B cell (primary cell): Measurements from ENCODE around the gene TANGO6. TPM values are rescaled to one million over a fixed set of nuclear protein-coding genes. Genes with fewer than 3 reads are reported as not detected.

Experiments
- ATAC-seq: fragments of 200-7000 bp; cut with Tn5 transposase; one replicate; pipeline ENCODE4 v1.10.0; 2021; ENCODE audit warnings: low read depth, mild to moderate bottlenecking, moderate number of reproducible peaks, moderate library complexity
- CTCF ChIA-PET: fragments of 350-600 bp; sonication (Branson Sonifier 250); formaldehyde crosslinking; loops from one replicate; lab custom pipeline; 2021; ENCODE audit warnings: antibody characterized with exemption, inconsistent platforms; lab: Charles Lee
- POLR2A ChIA-PET: fragments of 350-600 bp; sonication (Branson Sonifier 250); formaldehyde crosslinking; loops from one replicate; lab custom pipeline; 2021; ENCODE audit warnings: antibody characterized with exemption; lab: Charles Lee
- DNase-seq: peaks from one replicate; pipeline ENCODE4 v3.0.0; 2013
- H2AFZ ChIP-seq: 2 replicates; pipeline ENCODE4 v1.6.1; 2012; ENCODE audit warnings: mild to moderate bottlenecking, low read depth, low read length; ENCODE audit not compliant: insufficient read depth, poor library complexity, severe bottlenecking
- H3K27ac ChIP-seq, 2 donors: 1 replicate in 1 of 2; 2 replicates in 1 of 2; pipeline ENCODE4 v1.5.1; 2012 to 2013; ENCODE audit warnings: low read length in 2 of 2, mild to moderate bottlenecking in 2 of 2, moderate library complexity in 1 of 2
- H3K27me3 ChIP-seq, 4 experiments: fragments of 200-600 bp in 1 of 4; sonication (generic) in 1 of 4; replicated peaks in 1 of 4; 1 replicate in 2 of 4; 2 replicates in 2 of 4; pipeline versions ENCODE4 v1.6.1 to v1.7.0; 2013 to 2016; ENCODE audit warnings: low read length in 3 of 4, mild to moderate bottlenecking in 2 of 4, mixed read lengths in 1 of 4, moderate library complexity in 1 of 4; ENCODE audit not compliant: insufficient read depth in 4 of 4, control insufficient read depth in 3 of 4; ENCODE audit errors: control extremely low read depth in 1 of 4
- H3K36me3 ChIP-seq, 2 experiments: replicated peaks in 1 of 2; 1 replicate in 1 of 2; 2 replicates in 1 of 2; pipeline versions ENCODE4 v1.6.1 to v1.7.1; 2013; ENCODE audit warnings: low read length in 1 of 2; ENCODE audit not compliant: insufficient read depth in 2 of 2, control insufficient read depth in 1 of 2; ENCODE audit errors: control extremely low read depth in 1 of 2, extremely low read depth in 1 of 2
- H3K4me1 ChIP-seq, 2 donors: fragments of 200-600 bp in 1 of 2; sonication (generic) in 1 of 2; 1 replicate in 1 of 2; 2 replicates in 1 of 2; pipeline versions ENCODE4 v1.5.1 to v1.6.1; 2013 to 2017; ENCODE audit warnings: low read length in 2 of 2; ENCODE audit not compliant: control insufficient read depth in 2 of 2, insufficient read depth in 2 of 2
- H3K4me2 ChIP-seq: replicated peaks from 2 replicates; pipeline ENCODE3; 2012; ENCODE audit warnings: mild to moderate bottlenecking, low read depth, low read length; ENCODE audit not compliant: poor library complexity, severe bottlenecking
- H3K4me3 ChIP-seq, 5 experiments: fragments of 200-600 bp in 1 of 5; sonication (generic) in 1 of 5; 1 replicate in 3 of 5; 2 replicates in 2 of 5; pipeline versions ENCODE4 v1.5.1 to v1.7.0; 2011 to 2016; ENCODE audit warnings: low read length in 4 of 5, mild to moderate bottlenecking in 4 of 5, low read depth in 2 of 5, control low read depth in 1 of 5, moderate library complexity in 1 of 5; ENCODE audit not compliant: insufficient read depth in 1 of 5; ENCODE audit errors: control extremely low read depth in 1 of 5, extremely low read depth in 1 of 5
- H3K79me2 ChIP-seq: fragments of 200-600 bp; sonication (generic); one replicate; pipeline ENCODE4 v1.6.0; 2016; ENCODE audit warnings: low read length; ENCODE audit not compliant: control insufficient read depth, insufficient read depth
- H3K9ac ChIP-seq: fragments of 200-600 bp; sonication (generic); 2 replicates; pipeline ENCODE4 v1.6.1; 2017; ENCODE audit warnings: mild to moderate bottlenecking, low read length, moderate library complexity
- H3K9me3 ChIP-seq, 3 donors: one replicate each; pipeline versions ENCODE4 v1.6.1 to v1.7.1; 2013; ENCODE audit warnings: low read length in 2 of 3; ENCODE audit not compliant: control insufficient read depth in 2 of 3, insufficient read depth in 1 of 3; ENCODE audit errors: control extremely low read depth in 1 of 3
- H4K20me1 ChIP-seq: 2 replicates; pipeline ENCODE4 v1.6.0; 2012; ENCODE audit warnings: mild to moderate bottlenecking, low read length; ENCODE audit not compliant: insufficient read depth, control insufficient read depth, poor library complexity, severe bottlenecking
- H3K27ac Mint-ChIP-seq: one replicate; pipeline ENCODE4 v1.8.0; 2021; ENCODE audit warnings: mixed read lengths
- H3K27me3 Mint-ChIP-seq: one replicate; pipeline ENCODE4 v1.8.0; 2021; ENCODE audit warnings: mixed read lengths
- H3K4me1 Mint-ChIP-seq: one replicate; pipeline ENCODE4 v1.8.0; 2021; ENCODE audit warnings: mixed read lengths
- H3K4me3 Mint-ChIP-seq: one replicate; pipeline ENCODE4 v1.8.0; 2021; ENCODE audit warnings: mixed read lengths
- H3K9me3 Mint-ChIP-seq: one replicate; pipeline ENCODE4 v1.8.0; 2022; ENCODE audit warnings: mixed read lengths; ENCODE audit not compliant: insufficient read depth
- EZH2 ChIP-seq: IDR thresholded peaks from 2 replicates; pipeline ENCODE4 v1.6.1; 2012; ENCODE audit warnings: borderline replicate concordance, low read depth, mild to moderate bottlenecking, moderate library complexity, low read length; ENCODE audit not compliant: insufficient read depth, poor library complexity, severe bottlenecking
- WGBS: methylation state at CpG from one replicate; pipeline ENCODE4 v1.1.5; 2013; ENCODE audit warnings: missing lambda C conversion rate; ENCODE audit not compliant: insufficient coverage; 5-methylcytosine and 5-hydroxymethylcytosine counted together
- intact Hi-C: fragments of 100-400 bp; cut with micrococcal nuclease; formaldehyde crosslinking; loops from one replicate; pipeline ENCODE4 v1.10.0; 2022
- polyA plus RNA-seq: library from polyadenylated mRNA; depleted of rRNA; stranded (reverse); fragments of >200 nt; gene quantifications from 2 replicates; pipeline ENCODE4 v1.2.3, GENCODE V29; 2012
- total RNA-seq, 2 donors: library from RNA; stranded (reverse); fragments of 120-200 nt in 1 of 2; gene quantifications; 1 replicate in 1 of 2; 2 replicates in 1 of 2; pipeline versions ENCODE4 v1.2.3 to v1.2.4, GENCODE V29; 2013 to 2022
- TF ChIP-seq, protein P1 (sequence below): fragments of 200-600 bp; IDR thresholded peaks from one replicate; pipeline ENCODE4 v1.8.0; 2022; ENCODE audit warnings: antibody characterized with exemption, mild to moderate bottlenecking

The TANGO6 gene
- total and polyA plus RNA-seq, 2 donors (not counting 1 experiment from before 2014, with no cell fraction given): 8.0 to 42.8 TPM

DNA sequence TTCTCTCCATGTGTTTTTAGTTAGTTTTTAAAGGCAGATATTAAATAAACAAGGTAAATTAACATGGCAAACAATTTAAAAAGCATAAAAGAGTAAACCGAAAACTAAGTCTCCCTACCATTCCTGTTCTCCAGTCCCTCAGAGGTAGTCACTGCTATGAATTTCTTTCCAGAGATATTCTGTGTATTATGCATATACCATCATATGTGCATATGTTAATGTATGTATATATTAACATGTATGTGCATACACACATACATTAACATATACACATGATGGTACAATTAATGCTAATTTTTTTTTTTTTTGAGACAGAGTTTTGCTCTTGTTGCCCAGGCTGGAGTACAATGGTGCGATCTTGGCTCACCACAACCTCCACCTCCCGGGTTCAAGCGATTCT is 32.5 kb downstream of the TANGO6 start:
- ATAC-seq (no peak), DNase-seq (no peak)
- no peak overlapping the region for H3K27ac Mint-ChIP-seq
- H3K36me3 ChIP-seq: peaks cover 2 to 35% of the 10 kb centered on the region in 2 experiments
- POLR2A ChIA-PET: no interaction called here
- no peaks in the 10 kb centered on the region for H3K4me1 Mint-ChIP-seq
- H3K27me3 Mint-ChIP-seq: no peaks in the 10 kb centered on the region
- no peak overlapping the region for H3K9ac ChIP-seq
- no peaks in the 10 kb centered on the region for H3K27me3 ChIP-seq
- H3K9me3 Mint-ChIP-seq: no peaks in the 10 kb centered on the region
- H3K79me2 ChIP-seq: no peaks in the 10 kb centered on the region
- no CpG with 5 or more reads among the region's 4 CpGs for WGBS
- H2AFZ ChIP-seq: no peak overlapping the region
- no peaks in the 10 kb centered on the region for H4K20me1 ChIP-seq
- no peak overlapping the region for H3K27ac ChIP-seq
- no peak overlapping the region for H3K4me3 Mint-ChIP-seq
- H3K4me3 ChIP-seq: no peak overlapping the region
- no peak overlapping the region for H3K4me2 ChIP-seq
- H3K9me3 ChIP-seq: no peaks in the 10 kb centered on the region
- no peaks in the 10 kb centered on the region for H3K4me1 ChIP-seq
- no peak for TF ChIP-seq EZH2
- TF ChIP-seq, protein P1, sequence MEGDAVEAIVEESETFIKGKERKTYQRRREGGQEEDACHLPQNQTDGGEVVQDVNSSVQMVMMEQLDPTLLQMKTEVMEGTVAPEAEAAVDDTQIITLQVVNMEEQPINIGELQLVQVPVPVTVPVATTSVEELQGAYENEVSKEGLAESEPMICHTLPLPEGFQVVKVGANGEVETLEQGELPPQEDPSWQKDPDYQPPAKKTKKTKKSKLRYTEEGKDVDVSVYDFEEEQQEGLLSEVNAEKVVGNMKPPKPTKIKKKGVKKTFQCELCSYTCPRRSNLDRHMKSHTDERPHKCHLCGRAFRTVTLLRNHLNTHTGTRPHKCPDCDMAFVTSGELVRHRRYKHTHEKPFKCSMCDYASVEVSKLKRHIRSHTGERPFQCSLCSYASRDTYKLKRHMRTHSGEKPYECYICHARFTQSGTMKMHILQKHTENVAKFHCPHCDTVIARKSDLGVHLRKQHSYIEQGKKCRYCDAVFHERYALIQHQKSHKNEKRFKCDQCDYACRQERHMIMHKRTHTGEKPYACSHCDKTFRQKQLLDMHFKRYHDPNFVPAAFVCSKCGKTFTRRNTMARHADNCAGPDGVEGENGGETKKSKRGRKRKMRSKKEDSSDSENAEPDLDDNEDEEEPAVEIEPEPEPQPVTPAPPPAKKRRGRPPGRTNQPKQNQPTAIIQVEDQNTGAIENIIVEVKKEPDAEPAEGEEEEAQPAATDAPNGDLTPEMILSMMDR: no peak
- intact Hi-C loops: no loop called here
- CTCF ChIA-PET: no interaction called here

DNA sequence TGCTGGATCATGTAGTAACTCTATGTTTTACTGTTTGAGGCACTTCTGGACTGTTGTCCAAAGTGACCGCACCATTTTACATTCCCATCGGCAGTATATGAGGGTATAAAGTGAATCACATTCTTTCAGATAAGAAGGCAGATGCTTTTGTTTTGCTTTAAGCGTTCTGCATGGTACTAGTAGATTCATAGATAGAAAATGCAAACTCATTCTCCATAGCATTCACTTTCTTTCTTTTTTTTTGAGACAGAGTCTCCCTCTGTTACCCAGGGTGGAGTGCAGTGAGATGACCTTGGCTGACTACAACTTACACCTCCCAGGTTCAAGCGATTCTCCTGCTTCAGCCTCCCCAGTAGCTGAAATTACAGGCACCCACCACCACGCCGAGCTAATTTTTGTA is 40.4 kb downstream of the TANGO6 start:
- H3K4me1 ChIP-seq: no peaks in the 10 kb centered on the region
- TF ChIP-seq EZH2: no peak
- TF ChIP-seq, protein P1: no peak
- no peak overlapping the region for H3K4me3 ChIP-seq
- no peaks in the 10 kb centered on the region for H3K79me2 ChIP-seq
- no peaks in the 10 kb centered on the region for H4K20me1 ChIP-seq
- CTCF ChIA-PET: no interaction called here
- H3K4me1 Mint-ChIP-seq: no peaks in the 10 kb centered on the region
- H3K27me3 ChIP-seq: no peaks in the 10 kb centered on the region
- no peaks in the 10 kb centered on the region for H3K9me3 Mint-ChIP-seq
- DNase-seq (no peak), ATAC-seq (no peak)
- no peaks in the 10 kb centered on the region for H3K9me3 ChIP-seq
- no peak overlapping the region for H3K9ac ChIP-seq
- H3K27ac ChIP-seq: no peak overlapping the region
- peaks cover 0 to 28% of the 10 kb centered on the region in 2 experiments for H3K36me3 ChIP-seq
- no peak overlapping the region for H3K4me2 ChIP-seq
- no peak overlapping the region for H2AFZ ChIP-seq
- intact Hi-C loops: no loop called here
- no peak overlapping the region for H3K4me3 Mint-ChIP-seq
- H3K27ac Mint-ChIP-seq: no peak overlapping the region
- POLR2A ChIA-PET: no interaction called here
- no CpG with 5 or more reads among the region's 6 CpGs for WGBS
- no peaks in the 10 kb centered on the region for H3K27me3 Mint-ChIP-seq
